Colonic mucosa (tissue), 4 donors: Measurements from ENCODE around the gene DIP2A. TPM values are rescaled to one million over a fixed set of nuclear protein-coding genes. Genes with fewer than 3 reads are reported as not detected.

Source experiments
- DNase-seq: peaks from one replicate; pipeline ENCODE4 v3.0.0-alpha.2; 2020
- H3K27ac ChIP-seq: fragments of 200-600 bp; one replicate; pipeline ENCODE4 v1.8.0; 2021
- H3K27me3 ChIP-seq: fragments of 200-600 bp; one replicate; pipeline ENCODE4 v1.8.0; 2021
- H3K36me3 ChIP-seq: fragments of 200-600 bp; one replicate; pipeline ENCODE4 v1.8.0; 2021
- H3K4me1 ChIP-seq: fragments of 200-600 bp; one replicate; pipeline ENCODE4 v1.8.0; 2021; ENCODE audit warnings: mild to moderate bottlenecking
- H3K4me3 ChIP-seq: fragments of 200-600 bp; one replicate; pipeline ENCODE4 v1.8.0; 2021
- H3K9ac ChIP-seq, 2 donors: one replicate each; pipeline ENCODE4 v1.7.0; 2013; ENCODE audit warnings: control low read depth in 2 of 2, low read depth in 2 of 2, low read length in 2 of 2
- H3K9me3 ChIP-seq: fragments of 200-600 bp; one replicate; pipeline ENCODE4 v1.8.0; 2021
- intact Hi-C: fragments of 100-400 bp; cut with DNase I; formaldehyde crosslinking; loops from one replicate; pipeline ENCODE4 v1.14.1; 2022
- total RNA-seq, 2 donors: library from RNA; stranded (reverse); fragmentation: NEBNext Ultra II Directional in 1 of 2; extraction: Animal tissue kit (Norgen Biotek cat#: 25700) in 1 of 2; gene quantifications; one replicate each; pipeline ENCODE4 v1.2.1, GENCODE V29; 2021
- TF ChIP-seq, protein P1 (sequence below): fragments of 200-600 bp; IDR thresholded peaks from one replicate; pipeline ENCODE4 v1.8.0; 2022; ENCODE audit warnings: antibody characterized with exemption, mild to moderate bottlenecking
- donor health status: healthy.
- donor health status: DM: no; HTN: no; CAD: no.
- donor health status: DM: no; HTN: no; CAD: no.

Gene DIP2A
- total RNA-seq, 2 donors from 2014 or later = 40.4 to 41.0 TPM

DNA sequence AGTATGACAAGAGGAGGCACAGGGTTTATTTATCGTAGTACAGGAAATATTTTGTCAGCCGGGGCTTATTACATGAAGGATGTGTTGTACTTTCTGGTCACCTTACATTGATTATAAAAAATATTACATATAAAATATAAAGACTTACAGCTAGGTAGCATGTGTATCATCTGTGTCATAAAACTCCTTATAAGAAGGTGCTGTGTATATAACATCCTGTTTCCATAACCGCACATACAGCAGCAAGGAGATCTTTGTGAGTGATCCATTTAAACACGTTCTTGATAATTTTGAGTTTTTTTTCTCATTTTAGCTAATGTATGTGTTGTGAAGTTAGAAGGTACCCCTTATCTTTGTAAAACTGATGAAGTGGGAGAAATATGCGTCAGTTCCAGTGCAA, 86.1 kb downstream of the DIP2A start:
- TF ChIP-seq, protein P1, sequence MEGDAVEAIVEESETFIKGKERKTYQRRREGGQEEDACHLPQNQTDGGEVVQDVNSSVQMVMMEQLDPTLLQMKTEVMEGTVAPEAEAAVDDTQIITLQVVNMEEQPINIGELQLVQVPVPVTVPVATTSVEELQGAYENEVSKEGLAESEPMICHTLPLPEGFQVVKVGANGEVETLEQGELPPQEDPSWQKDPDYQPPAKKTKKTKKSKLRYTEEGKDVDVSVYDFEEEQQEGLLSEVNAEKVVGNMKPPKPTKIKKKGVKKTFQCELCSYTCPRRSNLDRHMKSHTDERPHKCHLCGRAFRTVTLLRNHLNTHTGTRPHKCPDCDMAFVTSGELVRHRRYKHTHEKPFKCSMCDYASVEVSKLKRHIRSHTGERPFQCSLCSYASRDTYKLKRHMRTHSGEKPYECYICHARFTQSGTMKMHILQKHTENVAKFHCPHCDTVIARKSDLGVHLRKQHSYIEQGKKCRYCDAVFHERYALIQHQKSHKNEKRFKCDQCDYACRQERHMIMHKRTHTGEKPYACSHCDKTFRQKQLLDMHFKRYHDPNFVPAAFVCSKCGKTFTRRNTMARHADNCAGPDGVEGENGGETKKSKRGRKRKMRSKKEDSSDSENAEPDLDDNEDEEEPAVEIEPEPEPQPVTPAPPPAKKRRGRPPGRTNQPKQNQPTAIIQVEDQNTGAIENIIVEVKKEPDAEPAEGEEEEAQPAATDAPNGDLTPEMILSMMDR = no peak
- H3K9me3 ChIP-seq = no peaks in the 10 kb centered on the region
- DNase-seq = no peak
- no peak overlapping the region for H3K4me3 ChIP-seq
- intact Hi-C loops = no loop called here
- no peak overlapping the region for H3K27ac ChIP-seq
- H3K27me3 ChIP-seq = no peaks in the 10 kb centered on the region
- no peaks in the 10 kb centered on the region for H3K4me1 ChIP-seq
- H3K9ac ChIP-seq = no peak overlapping the region
- H3K36me3 ChIP-seq = peaks cover 9% of the 10 kb centered on the region

DNA sequence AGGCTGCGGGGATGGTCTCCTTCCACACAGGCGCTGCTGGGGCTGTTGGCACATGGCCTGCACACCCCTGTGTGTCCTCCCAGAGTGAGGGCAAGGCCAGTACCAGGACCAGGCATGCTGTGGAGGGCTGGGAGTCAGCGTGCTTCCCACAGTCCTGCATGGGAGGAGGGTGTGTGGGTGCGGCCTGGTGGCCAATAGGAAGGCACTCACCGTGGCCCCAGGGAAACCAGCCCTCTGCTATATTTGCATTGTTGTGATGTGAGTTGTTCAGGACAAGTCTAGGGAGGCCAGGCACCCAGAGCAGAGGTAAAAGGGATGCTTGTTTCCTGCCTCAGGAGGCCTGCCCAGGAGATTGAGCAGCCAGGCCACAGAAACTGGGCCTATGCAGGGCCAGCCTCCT, 86.7 kb downstream of the DIP2A start:
- H3K36me3 ChIP-seq = peaks cover 9% of the 10 kb centered on the region
- H3K27ac ChIP-seq = no peak overlapping the region
- no peaks in the 10 kb centered on the region for H3K27me3 ChIP-seq
- TF ChIP-seq, protein P1 = no peak
- H3K4me1 ChIP-seq = no peaks in the 10 kb centered on the region
- intact Hi-C loops = no loop called here
- DNase-seq = no peak
- H3K9me3 ChIP-seq = no peaks in the 10 kb centered on the region
- no peak overlapping the region for H3K9ac ChIP-seq
- H3K4me3 ChIP-seq = no peak overlapping the region

DNA sequence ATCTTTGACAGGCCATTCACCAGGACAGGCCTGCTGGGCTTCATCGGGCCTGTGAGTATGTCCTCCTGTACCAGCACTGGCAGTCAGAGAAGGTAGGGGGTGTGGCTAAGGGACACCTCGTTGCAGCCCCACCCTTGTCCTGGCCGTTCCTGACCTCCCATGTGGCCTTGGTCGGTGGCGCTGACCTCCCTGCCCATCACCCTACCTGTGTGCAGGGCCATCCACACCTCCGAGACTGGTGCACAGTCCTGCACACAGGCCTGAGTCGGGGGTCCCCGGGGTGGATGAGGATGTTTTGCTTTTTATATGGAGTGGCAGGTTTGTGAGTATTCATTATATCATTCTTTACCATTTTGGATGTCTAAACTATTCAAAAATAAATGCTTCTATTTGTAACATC, 87.2 kb downstream of the DIP2A start:
- DNase-seq = no peak
- intact Hi-C loops = no loop called here
- TF ChIP-seq, protein P1 = no peak
- H3K9ac ChIP-seq = no peak overlapping the region
- no peaks in the 10 kb centered on the region for H3K4me1 ChIP-seq
- no peak overlapping the region for H3K27ac ChIP-seq
- H3K4me3 ChIP-seq = no peak overlapping the region
- peaks cover 9% of the 10 kb centered on the region for H3K36me3 ChIP-seq
- no peaks in the 10 kb centered on the region for H3K27me3 ChIP-seq
- no peaks in the 10 kb centered on the region for H3K9me3 ChIP-seq

DNA sequence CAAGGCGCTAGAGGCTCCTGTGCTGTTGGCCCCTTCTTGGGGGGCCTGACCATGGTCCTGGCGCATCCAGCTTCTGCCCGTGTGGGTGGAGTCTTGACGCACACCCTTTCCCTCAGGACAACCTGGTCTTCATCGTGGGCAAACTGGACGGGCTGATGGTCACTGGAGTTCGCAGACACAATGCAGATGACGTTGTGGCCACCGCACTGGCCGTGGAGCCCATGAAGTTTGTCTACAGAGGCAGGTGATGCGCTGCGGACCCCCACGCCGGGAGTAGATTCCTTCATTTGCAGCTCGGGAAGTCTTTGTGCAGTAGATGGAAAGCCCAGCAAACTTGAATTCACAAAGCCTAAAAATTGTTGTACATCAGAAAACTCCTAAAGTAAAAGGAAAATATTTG, 88.1 kb downstream of the DIP2A start:
- Histone ChIP-seq H3K4me3 (no peak overlapping the region), H3K4me1 (no peaks in the 10 kb centered on the region), H3K9ac (no peak overlapping the region), H3K9me3 (no peaks in the 10 kb centered on the region), H3K36me3 (peaks cover 9% of the 10 kb centered on the region), H3K27ac (no peak overlapping the region), H3K27me3 (no peaks in the 10 kb centered on the region)
- TF ChIP-seq, protein P1 = no peak
- intact Hi-C loops = no loop called here
- DNase-seq = no peak

DNA sequence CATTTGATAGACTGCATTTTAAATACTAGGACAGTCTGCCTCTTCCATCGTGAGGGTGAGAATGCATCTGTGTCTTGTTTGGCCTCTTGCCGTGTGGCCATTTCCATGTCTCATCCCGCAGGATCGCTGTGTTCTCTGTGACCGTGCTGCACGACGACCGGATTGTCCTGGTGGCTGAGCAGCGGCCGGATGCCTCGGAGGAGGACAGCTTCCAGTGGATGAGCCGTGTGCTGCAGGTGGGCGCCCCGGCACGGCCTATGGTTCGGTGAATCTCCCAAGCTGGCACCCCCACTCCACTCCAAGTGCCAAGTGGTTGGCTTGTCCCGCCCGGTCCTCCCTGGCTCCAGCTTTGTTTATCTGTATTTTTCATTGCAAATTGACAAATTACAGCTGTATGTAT, 91.0 kb downstream of the DIP2A start:
- Histone ChIP-seq H3K36me3 (peaks cover 9% of the 10 kb centered on the region), H3K9ac (no peak overlapping the region), H3K27ac (no peak overlapping the region), H3K4me3 (no peak overlapping the region), H3K4me1 (no peaks in the 10 kb centered on the region), H3K27me3 (no peaks in the 10 kb centered on the region), H3K9me3 (no peaks in the 10 kb centered on the region)
- TF ChIP-seq, protein P1 = no peak
- intact Hi-C loops = no loop called here
- no peak for DNase-seq
